ENCODE results near the gene HTATIP2.
"Not testable (repeated sequence)": the region's sequence is repeated elsewhere in the genome, so short reads cannot be mapped to it uniquely, and the experiment has no call there.

HTATIP2 gene

DNA sequence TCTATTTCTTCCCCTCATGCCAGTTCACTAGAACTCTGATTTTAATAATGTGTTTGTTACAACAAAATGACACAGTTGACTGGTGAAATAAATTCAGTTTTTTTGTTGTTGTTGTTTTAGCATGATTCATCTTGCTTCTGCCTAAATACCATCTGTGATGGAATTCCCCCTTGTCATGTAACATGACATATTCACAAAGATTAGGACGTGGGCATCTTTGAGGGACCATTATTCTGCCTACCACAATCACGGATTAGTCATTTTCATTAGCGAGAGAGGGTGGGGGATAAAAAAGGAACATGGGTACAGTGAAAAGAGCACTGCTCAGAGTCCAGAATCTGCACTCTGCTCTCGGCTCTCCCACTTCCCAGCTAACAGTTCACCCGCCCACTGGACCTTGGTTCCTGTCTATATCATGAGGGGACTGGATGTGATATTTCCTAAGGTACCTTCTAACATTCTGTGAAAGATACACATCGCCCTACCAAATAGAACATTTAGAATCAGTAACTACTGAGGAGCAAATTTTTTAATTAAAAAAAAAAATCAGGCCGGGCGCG, 11.3 kb downstream of the HTATIP2 start:
- no peak overlapping the region for H3K4me3 ChIP-seq (ENCODE audit: severe bottlenecking)
- DNase-seq (ENCODE audit: low spot score) = no peak
- TF ChIP-seq, protein P1, sequence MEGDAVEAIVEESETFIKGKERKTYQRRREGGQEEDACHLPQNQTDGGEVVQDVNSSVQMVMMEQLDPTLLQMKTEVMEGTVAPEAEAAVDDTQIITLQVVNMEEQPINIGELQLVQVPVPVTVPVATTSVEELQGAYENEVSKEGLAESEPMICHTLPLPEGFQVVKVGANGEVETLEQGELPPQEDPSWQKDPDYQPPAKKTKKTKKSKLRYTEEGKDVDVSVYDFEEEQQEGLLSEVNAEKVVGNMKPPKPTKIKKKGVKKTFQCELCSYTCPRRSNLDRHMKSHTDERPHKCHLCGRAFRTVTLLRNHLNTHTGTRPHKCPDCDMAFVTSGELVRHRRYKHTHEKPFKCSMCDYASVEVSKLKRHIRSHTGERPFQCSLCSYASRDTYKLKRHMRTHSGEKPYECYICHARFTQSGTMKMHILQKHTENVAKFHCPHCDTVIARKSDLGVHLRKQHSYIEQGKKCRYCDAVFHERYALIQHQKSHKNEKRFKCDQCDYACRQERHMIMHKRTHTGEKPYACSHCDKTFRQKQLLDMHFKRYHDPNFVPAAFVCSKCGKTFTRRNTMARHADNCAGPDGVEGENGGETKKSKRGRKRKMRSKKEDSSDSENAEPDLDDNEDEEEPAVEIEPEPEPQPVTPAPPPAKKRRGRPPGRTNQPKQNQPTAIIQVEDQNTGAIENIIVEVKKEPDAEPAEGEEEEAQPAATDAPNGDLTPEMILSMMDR (IDR thresholded peaks at IDR 0.05; ENCODE audit: poor library complexity, severe bottlenecking) = no peak
- H3K9me3 ChIP-seq (ENCODE audit: severe bottlenecking) = no peaks in the 10 kb centered on the region
- H3K27ac ChIP-seq (ENCODE audit: poor library complexity, severe bottlenecking) = no peak overlapping the region
- ATAC-seq (ENCODE audit: low read depth) = no peak
- no peaks in the 10 kb centered on the region for H3K27me3 ChIP-seq (ENCODE audit: insufficient read depth, poor library complexity, severe bottlenecking)
- peaks cover 11% of the 10 kb centered on the region for H3K4me1 ChIP-seq (ENCODE audit: insufficient read depth, poor library complexity, severe bottlenecking)
- H3K36me3 ChIP-seq (ENCODE audit: low read depth) = peaks cover 7% of the 10 kb centered on the region; the same call in 1 of the 2 replicates

DNA sequence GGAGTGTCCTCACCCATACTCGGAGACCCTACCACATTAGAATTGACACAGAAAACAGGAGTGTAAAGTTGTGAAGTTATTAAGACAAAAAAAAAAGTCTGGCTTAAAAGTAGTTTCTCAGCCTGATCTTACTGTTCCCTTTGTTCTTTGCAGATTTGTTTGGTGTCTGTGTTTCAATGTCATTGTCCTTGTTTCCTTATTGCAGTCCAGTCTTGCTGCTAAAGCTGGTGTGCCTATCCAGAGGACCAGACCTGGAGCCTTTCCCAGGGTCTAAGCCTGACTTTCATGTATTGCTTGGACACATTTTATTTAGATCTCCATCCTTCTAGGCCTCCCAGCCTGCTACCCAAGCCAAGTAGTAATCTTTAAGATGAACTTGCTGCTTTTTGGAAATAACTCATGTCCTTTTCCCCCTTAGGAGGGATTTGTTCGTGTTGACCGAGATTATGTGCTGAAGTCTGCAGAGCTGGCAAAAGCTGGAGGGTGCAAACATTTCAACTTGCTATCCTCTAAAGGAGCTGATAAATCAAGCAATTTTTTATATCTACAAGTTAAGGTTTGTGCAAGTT, 12.7 kb downstream of the HTATIP2 start:
- Histone ChIP-seq H3K27me3 (ENCODE audit: insufficient read depth, poor library complexity, severe bottlenecking) (no peaks in the 10 kb centered on the region), H3K9me3 (ENCODE audit: severe bottlenecking) (no peaks in the 10 kb centered on the region), H3K27ac (ENCODE audit: poor library complexity, severe bottlenecking) (no peak overlapping the region), H3K4me1 (ENCODE audit: insufficient read depth, poor library complexity, severe bottlenecking) (peaks cover 11% of the 10 kb centered on the region), H3K36me3 (ENCODE audit: low read depth) (peaks cover 7% of the 10 kb centered on the region; the same call in 1 of the 2 replicates), H3K4me3 (ENCODE audit: severe bottlenecking) (no peak overlapping the region)
- ATAC-seq (ENCODE audit: low read depth) (no peak), DNase-seq (ENCODE audit: low spot score) (no peak)
- TF ChIP-seq, protein P1 (IDR thresholded peaks at IDR 0.05; ENCODE audit: poor library complexity, severe bottlenecking) = no peak

DNA sequence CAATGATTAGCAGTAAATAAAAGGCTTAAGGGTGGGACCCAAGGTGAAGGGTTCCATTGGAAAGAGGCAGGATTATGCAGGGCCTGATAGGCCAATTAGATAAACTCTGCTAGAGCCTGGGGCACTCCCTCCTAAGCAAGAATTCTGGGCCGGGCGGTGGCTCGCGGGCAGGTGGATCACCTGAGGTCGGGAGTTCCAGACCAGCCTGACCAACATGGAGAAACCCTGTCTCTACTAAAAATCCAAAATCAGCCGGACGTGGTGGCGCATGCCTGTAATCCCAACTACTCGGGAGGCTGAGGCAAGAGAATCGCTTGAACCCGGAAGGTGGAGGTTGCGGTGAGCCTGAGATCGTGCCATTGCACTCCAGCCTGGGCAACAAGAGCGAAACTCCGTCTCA, 22.5 kb downstream of the HTATIP2 start:
- not testable (repeated sequence) for H3K27me3 ChIP-seq (ENCODE audit: insufficient read depth, poor library complexity, severe bottlenecking); ATAC-seq (ENCODE audit: low read depth); H3K27ac ChIP-seq (ENCODE audit: poor library complexity, severe bottlenecking); H3K4me3 ChIP-seq (ENCODE audit: severe bottlenecking); H3K4me1 ChIP-seq (ENCODE audit: insufficient read depth, poor library complexity, severe bottlenecking); H3K9me3 ChIP-seq (ENCODE audit: severe bottlenecking); DNase-seq (ENCODE audit: low spot score)
- peaks cover 15% of the 10 kb centered on the region for H3K36me3 ChIP-seq (ENCODE audit: low read depth)

DNA sequence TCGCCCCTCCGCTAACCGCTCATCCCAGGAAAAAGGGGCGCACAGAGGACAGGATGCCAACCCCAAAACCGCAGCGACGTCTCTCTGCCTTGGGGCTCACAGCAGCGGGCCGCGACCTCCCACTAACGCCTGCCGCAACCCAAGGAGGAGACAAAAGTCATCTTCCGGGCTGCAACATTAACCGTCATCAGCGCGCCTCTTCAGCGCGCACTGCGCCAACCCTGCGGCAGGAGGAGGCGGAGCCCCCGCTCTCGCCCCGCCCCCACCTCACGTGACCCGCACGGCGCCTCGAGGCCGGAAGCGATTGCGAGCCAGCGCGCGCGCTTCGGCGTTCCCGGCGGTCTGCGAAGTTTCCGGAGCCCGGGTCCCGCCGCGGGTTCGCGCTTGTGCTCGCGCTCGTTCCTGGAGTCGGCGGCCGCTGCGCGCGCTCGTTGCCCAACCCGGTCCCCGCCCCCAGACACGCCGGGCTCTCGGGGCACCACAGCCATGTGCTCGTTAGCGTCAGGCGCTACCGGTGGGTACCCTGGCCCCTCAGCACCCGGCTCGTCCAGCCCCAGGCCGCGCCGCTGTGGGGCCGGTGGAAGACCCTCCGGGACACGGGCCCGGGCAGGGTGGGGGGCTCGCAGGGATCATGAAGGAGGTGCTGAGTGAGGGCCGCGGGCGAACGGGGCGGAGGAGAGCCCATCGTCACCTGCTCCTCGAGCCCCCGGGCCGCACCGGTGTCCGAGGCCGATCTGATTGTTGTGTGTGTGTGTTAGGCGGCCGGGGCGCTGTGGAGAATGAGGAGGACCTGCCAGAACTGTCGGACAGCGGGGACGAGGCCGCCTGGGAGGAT, 24.0 kb downstream of the HTATIP2 start, which contains the start of gene PRMT3:
Gene PRMT3, plus strand, starts transcription at position 456 of the 835 bp plus-strand sequence. Its CDS starts 31 bp downstream, at position 487.
- DNase-seq (ENCODE audit: low spot score) = peak; percentile 92
- Histone ChIP-seq H3K27ac (ENCODE audit: poor library complexity, severe bottlenecking) (peak within 1 kb of the TSS; percentile 64), H3K4me1 (ENCODE audit: insufficient read depth, poor library complexity, severe bottlenecking) (peaks cover 4% of the 10 kb centered on the region), H3K27me3 (ENCODE audit: insufficient read depth, poor library complexity, severe bottlenecking) (no peaks in the 10 kb centered on the region), H3K4me3 (ENCODE audit: severe bottlenecking) (peak within 1 kb of the TSS; percentile 62), H3K9me3 (ENCODE audit: severe bottlenecking) (no peaks in the 10 kb centered on the region), H3K36me3 (ENCODE audit: low read depth) (peaks cover 22% of the 10 kb centered on the region)
- TF ChIP-seq, protein P1 (IDR thresholded peaks at IDR 0.05; ENCODE audit: poor library complexity, severe bottlenecking) = peak; percentile 81
- peak; percentile 78 for ATAC-seq (ENCODE audit: low read depth)

Measured in RWPE2 (cell line).